HG03139 (cell line): Measurements from ENCODE around the gene DCDC2C.

Source experiments
- ATAC-seq: cut with Tn5 transposase; IDR thresholded peaks from one replicate; pipeline ENCODE4 v1.9.1; 2021; ENCODE audit not compliant: unreplicated experiment

DCDC2C gene

GRCh38 chr2:3672861-3673678 lies 30.3 kb upstream of the DCDC2C start:
- ATAC-seq: no peak

GRCh38 chr2:3674066-3674845 lies 29.1 kb upstream of the DCDC2C start:
- ATAC-seq: no peak

GRCh38 chr2:3675687-3676086 lies 27.7 kb upstream of the DCDC2C start:
- ATAC-seq: no peak

GRCh38 chr2:3677436-3677835 lies 25.9 kb upstream of the DCDC2C start:
- ATAC-seq: no peak

GRCh38 chr2:3678212-3678611 lies 25.2 kb upstream of the DCDC2C start:
- ATAC-seq: no peak

- no peak for ATAC-seq
Observed at GRCh38 chr2:3679180-3679579, 24.2 kb upstream of the DCDC2C start.

GRCh38 chr2:3679616-3680393 lies 23.6 kb upstream of the DCDC2C start:
- no peak for ATAC-seq

- no peak for ATAC-seq
Observed at GRCh38 chr2:3680548-3681345, 22.6 kb upstream of the DCDC2C start.

- no peak for ATAC-seq
Observed at GRCh38 chr2:3681625-3682024, 21.8 kb upstream of the DCDC2C start.

GRCh38 chr2:3682811-3683210 lies 20.6 kb upstream of the DCDC2C start:
- ATAC-seq: no peak

GRCh38 chr2:3683748-3684454 lies 19.5 kb upstream of the DCDC2C start:
- no peak for ATAC-seq

- ATAC-seq: no peak
Observed at GRCh38 chr2:3689998-3690748, 13.2 kb upstream of the DCDC2C start.

- no peak for ATAC-seq
Observed at GRCh38 chr2:3692375-3692774, 11.0 kb upstream of the DCDC2C start.

- no peak for ATAC-seq
Observed at GRCh38 chr2:3696545-3696944, 6.8 kb upstream of the DCDC2C start.

GRCh38 chr2:3701071-3701470 lies 2.3 kb upstream of the DCDC2C start:
- ATAC-seq: no peak

- ATAC-seq: no peak
Observed at GRCh38 chr2:3703757-3704355, 481 bp downstream of the DCDC2C start.

- ATAC-seq: no peak
Observed at GRCh38 chr2:3704692-3705091, 1.3 kb downstream of the DCDC2C start.

- no peak for ATAC-seq
Observed at GRCh38 chr2:3705782-3706181, 2.4 kb downstream of the DCDC2C start.

GRCh38 chr2:3706892-3707291 lies 3.5 kb downstream of the DCDC2C start:
- no peak for ATAC-seq
